OCI-LY7 (cell line): ENCODE data around the gene ADGRG3.

Experiments used
- CTCF ChIP-seq: fragments of 200-600 bp; sonication (generic); conservative IDR thresholded peaks from 2 replicates; pipeline ENCODE4 v1.5.1; 2014; ENCODE audit warnings: mild to moderate bottlenecking, antibody characterized with exemption, low read length, moderate library complexity, mixed read lengths
- EZH2phosphoT487 ChIP-seq: fragments of 200-600 bp; sonication (generic); IDR thresholded peaks from 2 replicates; pipeline ENCODE4 v1.6.1; 2018; ENCODE audit warnings: low read depth, borderline replicate concordance, mild to moderate bottlenecking, mixed run types, antibody characterized with exemption, low read length, moderate library complexity, mixed read lengths

GRCh38 chr16:57725976-57726375 lies 57.9 kb downstream of the ADGRG3 start:
- TF ChIP-seq CTCF (no peak), EZH2phosphoT487 (no peak)
